GM21576 (cell line): ENCODE measurements around the gene EFTUD2.

Experiments used
- ATAC-seq: cut with Tn5 transposase; IDR thresholded peaks from one replicate; pipeline ENCODE4 v1.9.1; 2021; ENCODE audit warnings: mild to moderate bottlenecking, moderate library complexity; ENCODE audit not compliant: unreplicated experiment

The EFTUD2 gene

DNA sequence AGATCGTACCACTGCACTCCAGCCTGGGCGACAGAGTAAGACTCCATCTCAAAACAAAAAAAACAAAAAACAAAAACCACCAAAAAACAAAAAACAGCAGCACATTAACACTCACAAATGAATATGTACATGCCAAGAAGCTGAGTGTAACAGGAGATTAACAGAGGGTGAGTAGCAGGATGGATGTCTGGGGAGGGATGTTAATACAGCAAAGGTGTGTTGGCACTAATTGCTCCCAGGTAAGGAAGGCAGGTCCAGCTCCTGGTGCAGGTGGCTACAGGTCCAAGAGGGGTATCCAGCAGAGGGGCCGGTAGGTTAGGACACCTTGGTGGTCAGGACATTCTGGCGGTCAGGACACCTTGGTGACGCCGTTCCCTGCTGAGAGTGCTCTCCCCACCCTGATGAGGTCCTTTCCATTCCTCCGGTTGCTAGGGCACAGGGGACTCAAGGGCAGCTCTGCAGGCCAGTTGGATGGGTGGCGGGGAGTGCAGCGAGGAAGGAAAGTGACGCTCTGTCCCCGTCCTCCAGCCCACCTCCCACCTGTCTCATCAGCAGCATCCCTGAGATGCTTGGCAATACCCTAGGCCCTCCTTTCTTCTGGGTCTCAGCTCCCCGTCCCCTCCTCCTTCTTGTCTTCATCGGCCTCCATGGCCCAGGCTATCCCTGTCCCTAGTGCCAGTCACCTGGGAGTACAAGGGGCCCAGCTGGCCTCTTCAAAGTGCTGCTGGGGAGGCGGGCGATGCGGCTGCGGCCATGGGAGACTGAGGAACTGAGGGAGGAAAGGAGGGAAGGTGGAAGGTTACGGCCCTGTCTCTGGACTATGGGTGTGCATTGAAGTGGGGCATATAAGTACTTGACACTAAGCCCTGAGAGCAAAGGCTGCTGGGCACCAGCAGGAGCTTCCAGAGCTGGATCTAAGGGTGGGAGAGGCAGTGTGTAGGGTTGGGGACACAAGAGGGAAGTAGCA, 26.8 kb upstream of the EFTUD2 start:
- no peak for ATAC-seq

GRCh38 chr17:44924107-44924544, 24.9 kb upstream of the EFTUD2 start:
- ATAC-seq, result no peak

DNA sequence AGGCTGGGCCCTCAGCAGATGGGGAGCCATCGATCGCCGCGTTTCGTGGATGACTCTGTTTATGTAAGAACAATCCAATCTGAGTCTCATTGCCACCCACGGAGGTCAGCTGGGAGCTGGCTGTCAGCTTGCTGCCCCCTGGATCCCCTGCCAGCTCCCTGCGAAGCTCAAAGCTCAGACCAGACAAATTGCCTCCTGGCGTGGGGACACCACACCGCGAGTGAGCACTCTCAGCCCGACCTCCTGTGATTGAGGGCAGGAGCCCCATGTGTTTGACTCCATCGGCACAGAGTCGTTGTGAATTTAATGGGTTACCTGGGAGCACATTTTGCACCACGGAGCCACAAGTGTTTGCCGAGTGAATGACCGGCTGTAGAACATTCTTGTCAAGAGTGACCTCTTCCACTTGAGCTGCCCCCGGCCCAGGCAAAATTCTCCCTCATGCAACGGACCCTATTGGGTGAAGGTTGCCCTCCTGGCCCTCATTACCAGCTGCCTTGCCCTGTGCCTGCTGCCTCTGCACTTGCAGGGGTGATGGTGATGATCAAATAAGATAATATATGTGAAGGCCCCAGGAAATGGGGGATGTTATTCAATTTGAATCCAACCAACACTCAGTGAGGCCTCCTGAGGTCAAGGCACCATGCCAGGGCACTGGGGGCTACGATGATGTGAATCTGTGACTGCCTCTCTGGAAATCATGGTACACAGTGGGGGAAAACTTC, 23.7 kb upstream of the EFTUD2 start:
- ATAC-seq, result no peak

GRCh38 chr17:44922136-44922535, 22.9 kb upstream of the EFTUD2 start:
- no peak for ATAC-seq

DNA sequence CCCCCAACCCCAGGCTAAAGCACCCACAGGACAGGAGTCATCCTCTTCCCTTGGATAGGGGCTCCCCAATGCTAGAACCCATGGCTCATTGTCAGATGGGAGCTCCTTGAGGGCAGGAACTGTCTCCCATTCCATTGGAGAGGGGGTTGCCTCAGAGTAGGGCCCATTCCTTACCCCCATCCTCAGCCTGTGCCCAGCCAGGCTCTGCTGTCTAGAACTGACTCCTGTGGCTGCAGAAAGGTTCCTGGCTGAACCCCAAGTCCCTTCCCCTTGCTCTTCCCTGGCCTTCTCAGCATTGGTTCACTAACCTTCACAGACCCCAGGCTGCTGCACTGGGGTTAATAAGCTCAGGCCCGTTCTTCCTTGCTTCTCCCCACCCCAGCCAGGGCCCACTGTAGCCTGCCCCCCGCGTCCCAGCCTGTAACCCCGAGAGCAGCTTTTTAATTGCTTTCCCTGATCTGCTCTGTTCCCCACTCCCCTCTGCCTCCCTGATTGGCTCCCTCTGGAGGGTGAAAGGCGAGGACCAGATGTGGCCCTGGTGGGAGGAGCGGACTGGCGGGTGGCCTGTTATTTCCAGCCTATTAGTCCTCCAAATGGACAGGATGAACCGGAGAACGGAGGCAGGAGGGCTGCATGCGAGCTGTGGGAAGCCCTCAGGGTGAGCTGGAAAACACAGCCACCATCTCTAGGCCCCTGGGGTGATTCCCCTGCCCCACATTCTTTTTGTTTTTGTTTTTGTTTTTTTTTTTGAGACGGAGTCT, 22.1 kb upstream of the EFTUD2 start:
- no peak for ATAC-seq

- no peak for ATAC-seq
Observed at GRCh38 chr17:44920565-44920940, 21.3 kb upstream of the EFTUD2 start.

- ATAC-seq, result peak; percentile 61
Observed at GRCh38 chr17:44919885-44920564, 20.8 kb upstream of the EFTUD2 start.

DNA sequence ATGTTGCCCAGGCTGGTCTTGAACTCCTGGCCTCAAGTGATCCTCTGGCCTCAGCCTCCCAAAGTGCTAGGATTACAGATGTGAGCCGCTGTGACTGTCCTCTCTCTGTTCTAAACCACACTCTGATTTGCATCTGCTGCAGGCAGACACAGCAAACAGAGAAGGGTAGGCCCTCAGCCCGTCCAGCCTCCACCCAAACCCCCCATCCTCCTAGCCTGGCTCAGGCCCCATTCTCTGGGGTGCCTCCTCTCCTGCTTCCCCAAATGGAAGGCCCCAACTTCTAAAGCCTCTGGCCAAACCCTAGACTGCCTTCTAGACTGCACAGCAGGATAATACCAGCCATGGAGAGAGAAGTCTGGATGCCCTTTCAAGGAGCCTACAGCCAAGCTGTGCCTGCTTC, 20.2 kb upstream of the EFTUD2 start:
- no peak for ATAC-seq

GRCh38 chr17:44918006-44918405, 18.8 kb upstream of the EFTUD2 start:
- no peak for ATAC-seq

DNA sequence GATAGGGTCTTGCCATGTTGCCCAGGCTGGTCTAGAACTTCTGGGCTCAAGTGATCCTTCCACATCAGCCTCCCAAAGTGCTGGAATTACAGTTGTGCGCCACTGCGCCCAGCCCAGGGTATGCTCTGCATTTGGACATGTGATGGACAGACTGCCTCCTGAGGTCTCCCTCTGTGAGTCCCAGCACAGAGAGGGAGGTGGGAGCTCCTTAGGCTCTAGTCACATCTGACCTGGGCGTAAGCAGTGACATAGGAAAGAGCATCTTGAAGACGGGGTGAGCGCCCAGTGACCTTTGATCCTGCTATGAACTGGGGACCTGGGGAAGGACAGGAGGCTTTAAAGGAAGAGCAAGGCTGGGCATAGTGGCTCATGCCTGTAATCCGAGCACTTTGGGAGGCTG, 18.2 kb upstream of the EFTUD2 start:
- no peak for ATAC-seq

- ATAC-seq, result no peak
Observed at GRCh38 chr17:44916781-44917241, 17.6 kb upstream of the EFTUD2 start.

- ATAC-seq, result no peak
Observed at GRCh38 chr17:44915862-44916780, 16.9 kb upstream of the EFTUD2 start.

DNA sequence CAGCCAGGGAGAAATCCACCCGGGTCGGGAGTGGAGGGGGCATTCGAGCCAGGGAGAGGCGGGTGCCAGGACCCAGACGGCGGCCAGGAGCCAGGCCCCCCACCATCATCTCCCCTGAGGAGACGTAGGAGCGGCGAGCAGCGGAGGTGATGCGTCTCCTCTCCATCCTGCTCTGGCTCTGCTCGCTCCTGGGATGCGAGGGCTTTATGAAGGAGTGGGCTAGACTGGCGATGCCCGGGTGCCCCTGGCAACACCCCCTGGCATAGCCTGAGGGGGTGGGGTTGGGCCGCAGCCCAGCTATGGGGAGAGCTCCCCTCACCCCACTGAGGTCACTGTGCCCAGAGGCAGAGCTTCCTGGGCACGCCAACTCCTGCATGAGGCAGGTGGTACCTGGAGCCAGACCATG, 16.1 kb upstream of the EFTUD2 start, which contains the start of gene GFAP:
Gene GFAP (minus strand): TSS at position 180 of the 406 bp plus-strand sequence. CDS start 14 bp downstream, at position 166.
- no peak for ATAC-seq

DNA sequence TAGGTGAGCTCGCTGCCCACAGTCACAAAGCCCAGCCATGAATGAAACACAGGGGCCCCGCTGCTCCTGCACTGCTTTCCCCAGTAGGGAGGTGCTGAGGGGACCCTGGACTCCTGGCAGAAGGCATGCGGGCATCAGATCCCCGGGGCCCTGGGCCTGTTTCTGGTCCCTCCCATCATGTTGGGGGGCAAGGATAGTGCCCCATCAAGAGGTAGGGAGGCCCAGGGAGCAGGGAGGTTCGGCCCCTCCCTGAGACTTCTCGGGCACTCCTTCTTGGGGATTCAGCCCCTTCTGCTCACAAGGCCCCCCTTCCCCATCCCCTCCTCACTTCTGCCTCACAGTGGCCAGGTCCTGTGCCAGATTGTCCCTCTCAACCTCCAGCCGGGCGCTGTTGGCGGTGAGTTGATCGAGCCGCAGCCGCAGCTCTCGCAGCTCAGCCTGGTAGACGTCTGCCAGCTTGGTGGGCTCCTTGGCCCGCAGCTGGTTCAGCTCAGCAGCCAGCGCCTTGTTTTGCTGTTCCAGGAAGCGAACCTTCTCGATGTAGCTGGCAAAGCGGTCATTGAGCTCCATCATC, 15.5 kb upstream of the EFTUD2 start:
- no peak for ATAC-seq

DNA sequence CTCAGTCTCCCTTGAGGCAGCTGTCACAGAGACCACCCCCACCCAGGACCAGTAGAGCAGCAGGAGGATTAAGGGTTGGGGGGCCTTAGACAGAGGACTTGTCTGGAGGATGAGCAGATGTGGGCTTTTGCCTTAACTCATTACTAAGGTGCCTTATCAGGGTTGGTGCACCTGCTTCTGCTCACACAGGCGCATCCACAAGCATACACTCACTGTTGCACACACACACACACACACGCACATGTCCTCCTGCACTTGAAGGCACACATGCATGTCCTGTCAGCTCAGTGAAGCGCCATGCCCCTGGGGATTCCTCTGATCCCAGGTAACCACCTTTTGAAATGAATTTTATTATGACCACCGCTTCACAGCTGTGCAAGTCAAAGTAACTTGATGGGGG, 14.9 kb upstream of the EFTUD2 start:
- ATAC-seq, result no peak

DNA sequence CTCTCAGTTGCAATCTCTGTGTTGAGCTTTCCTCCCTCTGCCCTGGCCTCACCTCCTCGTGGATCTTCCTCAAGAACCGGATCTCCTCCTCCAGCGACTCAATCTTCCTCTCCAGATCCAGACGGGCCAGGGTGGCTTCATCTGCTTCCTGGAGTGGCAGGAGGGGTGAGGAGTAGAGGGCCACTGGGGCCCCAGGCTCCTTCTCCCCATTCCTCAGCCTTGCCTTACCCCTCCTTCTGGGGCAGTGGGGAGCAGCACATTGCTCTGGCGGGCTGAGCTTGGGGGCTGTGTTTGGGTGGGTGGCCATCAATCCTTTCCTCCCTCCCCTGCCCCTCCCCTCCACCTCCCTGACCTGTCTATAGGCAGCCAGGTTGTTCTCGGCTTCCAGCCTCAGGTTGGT, 14.4 kb upstream of the EFTUD2 start:
- no peak for ATAC-seq

DNA sequence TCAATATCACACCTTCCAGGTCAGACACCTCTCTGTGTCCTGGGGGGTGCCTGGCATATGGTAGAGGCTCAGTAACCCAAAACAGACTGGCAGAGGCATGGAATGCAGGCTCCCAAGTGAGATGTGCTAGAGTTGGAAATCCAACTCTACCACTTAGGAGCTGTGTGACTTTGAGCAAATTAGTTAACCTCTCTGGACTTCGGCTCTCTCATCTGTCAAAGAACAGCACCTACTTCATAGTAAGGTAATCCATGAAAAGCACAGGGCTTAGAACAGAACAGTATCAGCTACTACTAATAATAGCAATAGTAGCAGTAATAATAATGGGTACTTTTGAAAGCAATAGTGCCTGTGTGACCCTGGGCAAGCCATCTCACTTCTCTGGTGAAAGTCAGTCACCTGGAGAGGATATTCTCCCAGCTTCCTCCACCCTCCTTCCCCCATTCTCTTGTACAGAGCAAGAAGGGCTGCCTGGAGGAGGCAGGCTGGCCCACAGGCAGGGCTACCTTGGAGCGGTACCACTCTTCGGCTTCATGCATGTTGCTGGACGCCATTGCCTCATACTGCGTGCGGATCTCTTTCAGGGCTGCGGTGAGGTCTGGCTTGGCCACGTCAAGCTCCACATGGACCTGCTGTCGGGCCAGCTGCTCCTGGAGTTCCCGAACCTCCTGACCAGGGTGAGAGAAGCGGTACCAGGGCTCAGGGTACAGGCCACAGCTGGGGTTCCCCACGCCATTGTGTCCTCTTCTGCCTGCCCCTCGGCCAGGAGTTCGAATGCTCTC, 13.7 kb upstream of the EFTUD2 start:
- ATAC-seq, result no peak
